ENCODE data around the gene DUS2.

DUS2 gene

GRCh38 chr16:68046106-68046505 is 23.0 kb downstream of the DUS2 start:
- no peak for DNase-seq (ENCODE audit: low read depth)

GRCh38 chr16:68047987-68048386 is 24.9 kb downstream of the DUS2 start:
- no peak for DNase-seq (ENCODE audit: low read depth)

GRCh38 chr16:68049449-68049848 is 26.4 kb downstream of the DUS2 start:
- DNase-seq (ENCODE audit: low read depth) = no peak

GRCh38 chr16:68055395-68055794 is 32.3 kb downstream of the DUS2 start:
- no peak for DNase-seq (ENCODE audit: low read depth)

- DNase-seq (ENCODE audit: low read depth) = no peak
Measured at GRCh38 chr16:68059804-68060203, 36.7 kb downstream of the DUS2 start.

- DNase-seq (ENCODE audit: low read depth) = no peak
Measured at GRCh38 chr16:68061396-68061795, 38.3 kb downstream of the DUS2 start.

- no peak for DNase-seq (ENCODE audit: low read depth)
Measured at GRCh38 chr16:68062910-68063393, 39.9 kb downstream of the DUS2 start.

GRCh38 chr16:68064791-68065365 is 41.8 kb downstream of the DUS2 start:
- peak; percentile 95 for DNase-seq (ENCODE audit: low read depth)

- peak; percentile 92 for DNase-seq (ENCODE audit: low read depth)
Measured at GRCh38 chr16:68065716-68066305, 42.7 kb downstream of the DUS2 start.

- no peak for DNase-seq (ENCODE audit: low read depth)
Measured at GRCh38 chr16:68066763-68067162, 43.7 kb downstream of the DUS2 start.

GRCh38 chr16:68068926-68069325 is 45.8 kb downstream of the DUS2 start:
- no peak for DNase-seq (ENCODE audit: low read depth)

- no peak for DNase-seq (ENCODE audit: low read depth)
Measured at GRCh38 chr16:68069511-68070248, 46.6 kb downstream of the DUS2 start.

- no peak for DNase-seq (ENCODE audit: low read depth)
Measured at GRCh38 chr16:68070249-68070730, 47.2 kb downstream of the DUS2 start.

GRCh38 chr16:68070806-68071517 is 47.9 kb downstream of the DUS2 start:
- DNase-seq (ENCODE audit: low read depth) = no peak

- no peak for DNase-seq (ENCODE audit: low read depth)
Measured at GRCh38 chr16:68071518-68071901, 48.4 kb downstream of the DUS2 start.

GRCh38 chr16:68072038-68072695 is 49.1 kb downstream of the DUS2 start:
- DNase-seq (ENCODE audit: low read depth) = no peak

GRCh38 chr16:68073902-68074760 is 51.0 kb downstream of the DUS2 start:
- no peak for DNase-seq (ENCODE audit: low read depth)

GRCh38 chr16:68074850-68075555 is 51.9 kb downstream of the DUS2 start:
- DNase-seq (ENCODE audit: low read depth) = no peak

GRCh38 chr16:68075980-68076379 is 52.9 kb downstream of the DUS2 start:
- no peak for DNase-seq (ENCODE audit: low read depth)

GRCh38 chr16:68076560-68076959 is 53.5 kb downstream of the DUS2 start:
- DNase-seq (ENCODE audit: low read depth) = no peak
